K562 (cell line): ENCODE measurements around the gene WDR1. TPM values are rescaled to one million over a fixed set of nuclear protein-coding genes. Genes with fewer than 3 reads are reported as not detected.

Source experiments
- HDAC2 ChIP-seq: fragments of 450-650 bp; IDR thresholded peaks from 2 replicates; pipeline ENCODE4 v1.6.1; 2016; ENCODE audit warnings: mild to moderate bottlenecking
- MIER1 ChIP-seq: fragments of 450-650 bp; IDR thresholded peaks from 2 replicates; pipeline ENCODE4 v1.6.1; 2016; ENCODE audit warnings: antibody characterized with exemption, mild to moderate bottlenecking, low read depth
- NBN ChIP-seq: fragments of 450-650 bp; IDR thresholded peaks from 2 replicates; pipeline ENCODE4 v1.6.1; 2016; ENCODE audit warnings: low read depth, mild to moderate bottlenecking
- POLR2A ChIP-seq: fragments of 450-650 bp; conservative IDR thresholded peaks from 2 replicates; pipeline ENCODE4 v1.6.1; 2016
- RREB1 ChIP-seq: fragments of 250-450 bp; sonication (Bioruptor Pico); IDR thresholded peaks from 2 replicates; pipeline ENCODE4 v1.4.0; 2020
- SMC3 ChIP-seq: conservative IDR thresholded peaks from 2 replicates; pipeline ENCODE4 v1.6.1; 2011; ENCODE audit warnings: low read depth, low read length, improper control_type of control experiment; ENCODE audit not compliant: insufficient read depth
- ZNF592 ChIP-seq: fragments of 450-650 bp; IDR thresholded peaks from 2 replicates; pipeline ENCODE4 v1.6.1; 2017; ENCODE audit warnings: antibody characterized with exemption, mild to moderate bottlenecking
- ZNF609 ChIP-seq: sonication (generic); formaldehyde crosslinking; IDR thresholded peaks from 2 replicates; pipeline ENCODE4 v1.8.1; 2023; ENCODE audit warnings: missing genetic modification reagents, mild to moderate bottlenecking, borderline replicate concordance
- polyA plus RNA-seq, 8 experiments: library from polyadenylated mRNA; depleted of rRNA in 4 of 8; stranded (reverse) in 5 of 8; unstranded in 3 of 8; fragments of >200 nt; fragmentation: Nextera tagmentation in 2 of 8; fragmentation: Illumina TruSeq in 1 of 8; extraction: Ambion mirVana in 2 of 8; extraction: Trizol in 1 of 8; gene quantifications; 2 replicates each; pipeline versions ENCODE4 v1.2.1 to v1.2.3, GENCODE V29; 2011 to 2014; ENCODE audit warnings: inconsistent platforms in 1 of 8, missing spikeins in 1 of 8
- total RNA-seq, 7 experiments: library from RNA; depleted of rRNA in 6 of 7; stranded (reverse); fragments of >200 nt in 6 of 7; fragmentation: Illumina TruSeq in 2 of 7; extraction: Trizol in 2 of 7; gene quantifications; 2 replicates each; pipeline versions ENCODE4 v1.2.1 to v1.2.3, GENCODE V29; 2011 to 2021; ENCODE audit warnings: low replicate concordance in 1 of 7

The WDR1 gene
- total and polyA plus RNA-seq, 9 of the 15 experiments (the other 6 are each of a cell fraction or from before 2014, with no cell fraction given) = 16.1 to 213 (median 125) TPM

GRCh38 chr4:10117359-10118047 lies 904 bp upstream of the WDR1 start (continued):
- no peak for TF ChIP-seq RREB1 (CRISPR knock-in tag)
- peak; percentile 88 for TF ChIP-seq POLR2A
- TF ChIP-seq HDAC2 = 0 out of 2 replicates have a peak, but pooled peaks have one; percentile 2
- TF ChIP-seq MIER1 = peak; percentile 44; the same call in 1 of the 2 replicates
- TF ChIP-seq ZNF592 = peak; percentile 9; the same call in 1 of the 2 replicates
- TF ChIP-seq ZNF609 = no peak
- TF ChIP-seq NBN = peak; percentile 14; the same call in 1 of the 2 replicates
- TF ChIP-seq SMC3 = no peak
